HG02623 (cell line): Measurements from ENCODE around the gene UPK3BL1.
"Not testable (repeated sequence)": the region's sequence is repeated elsewhere in the genome, so short reads cannot be mapped to it uniquely, and the experiment has no call there.

Experiments used
- ATAC-seq: cut with Tn5 transposase; IDR thresholded peaks from one replicate; pipeline ENCODE4 v1.9.1; 2021; ENCODE audit warnings: moderate library complexity; ENCODE audit not compliant: unreplicated experiment

Gene UPK3BL1, protein sequence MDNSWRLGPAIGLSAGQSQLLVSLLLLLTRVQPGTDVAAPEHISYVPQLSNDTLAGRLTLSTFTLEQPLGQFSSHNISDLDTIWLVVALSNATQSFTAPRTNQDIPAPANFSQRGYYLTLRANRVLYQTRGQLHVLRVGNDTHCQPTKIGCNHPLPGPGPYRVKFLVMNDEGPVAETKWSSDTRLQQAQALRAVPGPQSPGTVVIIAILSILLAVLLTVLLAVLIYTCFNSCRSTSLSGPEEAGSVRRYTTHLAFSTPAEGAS

GRCh38 chr7:102642691-102643090 lies at the start of gene UPK3BL1:
UPK3BL1 (minus strand) TSS chr7:102642791; CDS start chr7:102642741, 50 bp downstream.
- not testable (repeated sequence) for ATAC-seq

GRCh38 chr7:102690602-102691001 lies 48.0 kb upstream of the UPK3BL1 start:
- not testable (repeated sequence) for ATAC-seq

- peak; percentile 70 for ATAC-seq
Measured at GRCh38 chr7:102689436-102690282, 47.1 kb upstream of the UPK3BL1 start.

GRCh38 chr7:102688299-102689036 lies 45.9 kb upstream of the UPK3BL1 start:
- ATAC-seq: peak; percentile 54

- not testable (repeated sequence) for ATAC-seq
Measured at GRCh38 chr7:102682560-102682959, 40.0 kb upstream of the UPK3BL1 start.

DNA sequence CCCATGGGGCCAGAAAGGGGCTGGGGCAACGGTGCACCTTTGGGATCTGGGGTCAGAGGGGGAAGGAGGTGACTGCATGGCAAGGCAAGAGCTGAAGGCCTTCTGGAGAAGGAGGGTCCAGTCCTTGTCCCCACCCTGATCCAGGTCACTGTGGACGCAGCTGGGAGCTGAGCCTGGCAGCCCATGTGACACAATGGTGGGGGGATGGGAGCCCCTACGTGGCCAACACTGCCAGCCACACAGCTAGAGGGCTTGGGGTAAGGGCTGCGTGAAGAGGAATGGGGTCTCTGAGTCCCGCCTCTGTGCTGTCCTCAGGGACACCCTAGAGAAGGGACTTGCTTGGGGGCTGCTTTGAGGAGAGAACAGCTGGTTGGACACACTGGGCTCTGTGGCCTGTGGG lies 38.2 kb upstream of the UPK3BL1 start:
- not testable (repeated sequence) for ATAC-seq

GRCh38 chr7:102675545-102675944 lies 33.0 kb upstream of the UPK3BL1 start:
- ATAC-seq: not testable (repeated sequence)

GRCh38 chr7:102673447-102674067 lies 31.0 kb upstream of the UPK3BL1 start:
- ATAC-seq: not testable (repeated sequence)

DNA sequence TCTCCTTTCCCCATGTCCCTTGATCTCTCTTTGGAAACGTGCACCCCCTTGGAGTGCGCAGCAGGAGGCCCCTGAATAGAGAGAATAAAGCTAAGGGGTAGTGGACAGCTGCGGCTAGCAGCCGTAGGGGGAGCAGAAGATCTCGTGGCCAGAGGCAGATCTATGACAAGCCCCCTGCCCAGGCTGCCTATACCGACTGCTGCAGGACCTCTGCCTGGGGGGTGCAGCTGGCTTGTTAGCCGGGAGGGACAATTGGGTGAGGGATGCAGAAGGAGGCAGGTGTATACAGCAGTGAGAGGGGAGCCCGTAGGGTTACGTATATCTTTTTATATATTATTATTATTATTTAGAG lies 29.3 kb upstream of the UPK3BL1 start:
- ATAC-seq: peak; percentile 23

DNA sequence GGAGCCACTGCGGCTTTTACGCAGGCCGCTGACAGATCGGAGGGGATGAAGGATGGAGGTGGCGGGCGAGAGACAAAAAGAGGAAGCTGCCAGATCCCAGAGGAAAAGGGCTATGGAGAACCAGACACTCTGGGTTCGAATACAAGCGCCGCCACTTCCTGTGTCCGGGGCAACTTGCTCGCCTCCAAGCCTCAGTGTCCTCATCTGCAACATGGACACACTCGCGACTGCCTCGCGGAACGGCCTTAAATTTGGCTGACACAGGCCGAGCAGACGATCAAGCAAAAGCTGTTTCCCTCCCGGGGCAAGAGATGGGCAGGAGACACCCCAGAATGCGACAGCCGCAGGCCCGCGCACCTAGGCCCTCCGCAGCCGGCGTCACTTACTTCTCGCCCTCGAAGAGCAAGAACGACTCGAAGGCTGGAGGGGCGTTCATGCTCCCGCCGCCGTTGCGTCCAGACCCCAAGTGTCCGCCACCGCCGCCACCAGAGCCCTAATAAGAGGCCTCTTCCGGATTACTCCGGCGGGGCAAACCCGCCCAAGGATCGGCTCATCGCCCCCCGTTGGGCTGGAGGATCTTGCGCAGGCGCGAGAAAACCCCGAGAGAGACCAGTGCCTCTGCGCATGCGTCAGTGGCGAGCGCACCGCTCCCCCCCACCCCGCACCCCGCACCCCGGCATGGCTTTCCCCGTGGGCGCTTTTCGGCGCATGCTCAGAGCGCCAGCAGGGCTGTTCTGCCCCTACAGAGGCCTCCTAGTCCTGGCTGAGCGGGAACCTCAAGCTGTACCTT lies 28.8 kb upstream of the UPK3BL1 start, which contains the start of gene POLR2J2:
TSS of gene POLR2J2 (minus strand) at position 498 of the 790 bp plus-strand sequence. CDS start at position 436, 62 bp downstream.
- peak; percentile 80 for ATAC-seq

- ATAC-seq: not testable (repeated sequence)
Measured at GRCh38 chr7:102667523-102667922, 24.9 kb upstream of the UPK3BL1 start.

DNA sequence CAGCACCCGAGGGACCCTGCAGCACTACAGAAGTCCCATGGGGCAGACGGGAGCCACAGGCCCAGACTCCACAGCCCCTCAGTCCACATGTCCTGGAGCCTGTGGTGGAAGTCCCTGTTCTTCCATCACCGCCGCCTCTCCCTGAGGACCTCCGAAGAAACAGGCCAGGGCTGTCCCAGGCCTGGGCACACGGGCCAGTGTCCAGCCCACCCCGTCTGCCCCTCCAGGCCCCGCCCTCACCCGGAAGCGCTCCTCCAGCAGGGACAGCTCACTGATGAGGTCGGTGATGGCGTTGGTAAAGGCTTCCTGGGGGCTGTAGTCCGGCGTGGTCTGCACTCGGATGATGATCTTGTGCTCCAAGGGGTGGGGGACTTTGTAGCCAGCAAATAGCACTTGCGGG lies 24.3 kb upstream of the UPK3BL1 start:
- ATAC-seq: not testable (repeated sequence)

DNA sequence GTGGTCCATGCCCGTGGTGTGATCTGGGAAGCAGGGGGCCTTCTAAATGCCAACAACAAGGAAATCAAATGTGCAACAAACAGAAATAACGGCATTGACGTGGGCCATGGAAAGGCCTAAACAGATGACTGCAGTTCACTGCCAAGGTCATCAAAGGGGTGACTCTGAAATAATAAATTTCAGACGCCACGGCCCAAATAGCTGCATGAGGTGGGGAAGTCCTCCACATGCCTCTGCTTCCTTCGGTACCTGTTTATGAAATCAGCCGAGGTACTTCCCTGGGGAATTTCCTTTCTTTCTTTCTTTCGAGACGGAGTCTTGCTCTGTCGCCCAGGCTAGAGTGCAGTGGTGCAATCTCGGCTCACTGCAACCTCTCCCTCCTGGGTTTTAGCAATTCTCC lies 22.2 kb upstream of the UPK3BL1 start:
- ATAC-seq: not testable (repeated sequence)

GRCh38 chr7:102649924-102650323 lies 7.3 kb upstream of the UPK3BL1 start, which contains the start of gene SPDYE2B:
SPDYE2B (plus strand) TSS chr7:102650319; CDS start chr7:102652349, 2,030 bp downstream.
- not testable (repeated sequence) for ATAC-seq

DNA sequence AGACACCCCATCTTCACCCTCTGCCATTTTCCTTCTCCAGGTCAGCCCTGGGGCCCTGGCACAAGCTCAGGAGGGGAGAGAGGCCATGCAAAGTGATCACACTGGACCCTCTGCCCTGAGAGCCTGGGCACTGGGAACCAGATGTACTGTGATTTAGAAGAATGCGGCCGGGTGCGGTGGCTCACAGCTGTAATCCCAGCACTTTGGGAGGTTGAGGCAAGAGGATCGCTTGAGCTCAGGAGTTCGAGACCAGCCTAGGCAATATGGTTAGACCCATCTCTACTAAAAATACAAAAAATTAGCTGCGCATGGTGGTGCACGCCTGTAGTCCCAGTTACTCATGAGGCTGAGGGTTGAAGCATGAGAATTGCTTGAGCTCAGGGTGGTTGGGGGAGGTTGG lies 5.2 kb upstream of the UPK3BL1 start:
- ATAC-seq: not testable (repeated sequence)

DNA sequence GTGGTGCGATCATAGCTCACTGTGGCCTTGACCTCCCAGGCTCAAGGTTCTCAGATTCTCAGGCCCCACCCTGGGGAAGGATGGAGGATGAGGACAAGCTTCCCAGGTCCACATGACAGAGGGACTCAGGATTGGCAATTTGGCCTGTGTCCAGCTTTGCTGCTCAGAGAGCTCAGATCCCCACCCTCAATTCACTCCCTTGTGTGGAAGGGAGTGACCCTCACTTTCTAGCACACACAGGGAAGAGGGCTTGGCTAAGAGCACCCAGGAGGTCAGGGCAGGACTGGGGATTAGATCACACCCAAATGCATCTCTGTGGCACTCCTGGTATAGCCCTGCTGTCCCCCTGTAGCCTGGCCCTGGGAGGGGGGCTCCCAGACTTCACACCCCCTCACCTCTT lies 813 bp upstream of the UPK3BL1 start:
- not testable (repeated sequence) for ATAC-seq

DNA sequence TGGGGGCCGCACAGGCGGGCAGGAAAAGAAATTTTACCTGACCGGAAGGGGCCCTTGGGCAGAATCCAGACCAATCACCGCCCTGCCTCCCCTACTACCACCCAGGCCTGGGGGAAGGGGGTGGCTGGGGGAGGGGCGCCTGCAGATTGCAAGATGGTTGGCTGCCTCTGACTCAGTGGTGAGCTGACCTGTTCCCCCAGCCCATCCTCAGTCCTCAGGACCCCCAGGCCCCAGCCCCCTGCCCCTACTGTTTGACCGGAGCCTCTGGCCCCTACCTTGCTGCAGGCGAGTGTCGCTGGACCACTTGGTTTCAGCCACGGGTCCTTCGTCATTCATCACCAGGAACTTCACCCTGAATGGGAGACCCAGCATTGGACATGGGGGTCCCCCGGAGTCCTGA lies 3.7 kb downstream of the UPK3BL1 start:
- ATAC-seq: not testable (repeated sequence)

DNA sequence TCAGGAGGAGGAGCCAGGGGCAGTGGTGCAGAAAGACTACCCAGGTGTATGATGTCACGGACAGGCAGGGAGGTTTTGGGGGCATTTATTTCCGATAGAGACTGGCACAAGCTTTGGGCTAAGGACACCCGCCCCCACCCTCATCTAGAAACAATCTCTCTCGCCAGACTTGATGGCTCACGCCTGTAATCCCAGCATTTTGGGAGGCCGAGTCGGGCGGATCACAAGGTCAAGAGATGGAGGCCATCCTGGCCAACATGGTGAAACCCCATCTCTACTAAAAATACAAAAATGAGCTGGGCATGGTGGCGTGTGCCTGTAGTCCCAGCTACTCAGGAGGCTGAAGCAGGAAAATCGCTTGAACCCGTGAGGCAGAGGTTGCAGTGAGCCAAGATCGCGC lies 5.6 kb downstream of the UPK3BL1 start:
- not testable (repeated sequence) for ATAC-seq

GRCh38 chr7:102635354-102635753 lies 7.2 kb downstream of the UPK3BL1 start:
- ATAC-seq: not testable (repeated sequence)

GRCh38 chr7:102634299-102634698 lies 8.3 kb downstream of the UPK3BL1 start:
- ATAC-seq: not testable (repeated sequence)
